ENCODE data around the gene RECQL. TPM values are rescaled to one million over a fixed set of nuclear protein-coding genes. Genes with fewer than 3 reads are reported as not detected.

Gene RECQL
- total and polyA plus RNA-seq, 11 donors, result 9.0 to 39.3 (median 22.6) TPM

GRCh38 chr12:21453312-21453852, 48.1 kb downstream of the RECQL start:
- no peak for DNase-seq
- H3K27me3 ChIP-seq, result no peaks in the 10 kb centered on the region
- peak overlapping the region in 1 of 12 donors; percentile 28 for H3K27ac ChIP-seq
- intact Hi-C loops (cut with DNase I), result no loop called here
- H3K4me3 ChIP-seq, result peak overlapping the region in 1 of 12 donors; percentile 6
- no peak for ATAC-seq
- H3K9me3 ChIP-seq, result no peaks in the 10 kb centered on the region
- 91 to 96% (median 93%) methylated on average over 4 of the region's 4 CpGs for WGBS, 4 donors
- peaks cover 0 to 100% (median 89%) of the 10 kb centered on the region in 9 donors for H3K36me3 ChIP-seq
- H3K4me1 ChIP-seq, result peaks cover 0 to 7% (median 0%) of the 10 kb centered on the region in 12 donors
- TF ChIP-seq CTCF (IDR thresholded peaks at IDR 0.05) (no peak), POLR2A (IDR thresholded peaks at IDR 0.05) (no peak)

GRCh38 chr12:21451529-21451928, 49.9 kb downstream of the RECQL start:
- DNase-seq, result no peak
- Histone ChIP-seq H3K27ac (no peak overlapping the region), H3K36me3 (peaks cover 0 to 100% (median 87%) of the 10 kb centered on the region in 9 donors), H3K27me3 (no peaks in the 10 kb centered on the region), H3K4me1 (peaks cover 0 to 2% (median 0%) of the 10 kb centered on the region in 12 donors), H3K9me3 (no peaks in the 10 kb centered on the region), H3K4me3 (no peak overlapping the region)
- 0 to 41% (median 15%) methylated on average over 1 of the region's 1 CpG for WGBS, 4 donors
- ATAC-seq, result no peak
- no peak for TF ChIP-seq POLR2A (IDR thresholded peaks at IDR 0.05)
- no peak for TF ChIP-seq CTCF (IDR thresholded peaks at IDR 0.05)
- intact Hi-C loops (cut with DNase I), result no loop called here

- ATAC-seq (no peak), DNase-seq (no peak)
- Histone ChIP-seq H3K27ac (no peak overlapping the region), H3K36me3 (peaks cover 0 to 92% (median 85%) of the 10 kb centered on the region in 9 donors), H3K9me3 (no peaks in the 10 kb centered on the region), H3K4me3 (no peak overlapping the region), H3K27me3 (no peaks in the 10 kb centered on the region), H3K4me1 (peaks cover 0 to 5% (median 0%) of the 10 kb centered on the region in 12 donors)
- intact Hi-C loops (cut with DNase I), result no loop called here
- no peak for TF ChIP-seq CTCF (IDR thresholded peaks at IDR 0.05)
- TF ChIP-seq POLR2A (IDR thresholded peaks at IDR 0.05), result no peak
Observed at GRCh38 chr12:21444193-21445146, 57.0 kb downstream of the RECQL start.

GRCh38 chr12:21439347-21439746, 62.1 kb downstream of the RECQL start:
- ATAC-seq (no peak), DNase-seq (no peak)
- 92 to 98% (median 97%) methylated on average over 3 of the region's 3 CpGs for WGBS, 4 donors
- intact Hi-C loops (cut with DNase I), result loop anchor here in 5 of 10 donors (5.0 to 10.0 kb wide), 4 partner anchors 63 to 192 kb away; partner anchors contain the start of genes GOLT1B (in 3 of the 5) and RECQL (in 3 of the 5)
- Histone ChIP-seq H3K4me1 (peaks cover 0 to 20% (median 7%) of the 10 kb centered on the region in 12 donors), H3K9me3 (no peaks in the 10 kb centered on the region), H3K27me3 (no peaks in the 10 kb centered on the region), H3K36me3 (peaks cover 0 to 41% (median 33%) of the 10 kb centered on the region in 9 donors), H3K4me3 (no peak overlapping the region), H3K27ac (no peak overlapping the region)
- TF ChIP-seq CTCF (IDR thresholded peaks at IDR 0.05) (no peak), POLR2A (IDR thresholded peaks at IDR 0.05) (no peak)
